Measurements from ENCODE around the gene SLC9C1. TPM values are rescaled to one million over a fixed set of nuclear protein-coding genes. Genes with fewer than 3 reads are reported as not detected.
A peak's percentile ranks its signal among the peaks of the same experiment; 100 is the strongest.

The SLC9C1 gene
- polyA plus RNA-seq, 1 donor (not counting 4 experiments of a cell fraction or from before 2014, with no cell fraction given) = not detected

DNA sequence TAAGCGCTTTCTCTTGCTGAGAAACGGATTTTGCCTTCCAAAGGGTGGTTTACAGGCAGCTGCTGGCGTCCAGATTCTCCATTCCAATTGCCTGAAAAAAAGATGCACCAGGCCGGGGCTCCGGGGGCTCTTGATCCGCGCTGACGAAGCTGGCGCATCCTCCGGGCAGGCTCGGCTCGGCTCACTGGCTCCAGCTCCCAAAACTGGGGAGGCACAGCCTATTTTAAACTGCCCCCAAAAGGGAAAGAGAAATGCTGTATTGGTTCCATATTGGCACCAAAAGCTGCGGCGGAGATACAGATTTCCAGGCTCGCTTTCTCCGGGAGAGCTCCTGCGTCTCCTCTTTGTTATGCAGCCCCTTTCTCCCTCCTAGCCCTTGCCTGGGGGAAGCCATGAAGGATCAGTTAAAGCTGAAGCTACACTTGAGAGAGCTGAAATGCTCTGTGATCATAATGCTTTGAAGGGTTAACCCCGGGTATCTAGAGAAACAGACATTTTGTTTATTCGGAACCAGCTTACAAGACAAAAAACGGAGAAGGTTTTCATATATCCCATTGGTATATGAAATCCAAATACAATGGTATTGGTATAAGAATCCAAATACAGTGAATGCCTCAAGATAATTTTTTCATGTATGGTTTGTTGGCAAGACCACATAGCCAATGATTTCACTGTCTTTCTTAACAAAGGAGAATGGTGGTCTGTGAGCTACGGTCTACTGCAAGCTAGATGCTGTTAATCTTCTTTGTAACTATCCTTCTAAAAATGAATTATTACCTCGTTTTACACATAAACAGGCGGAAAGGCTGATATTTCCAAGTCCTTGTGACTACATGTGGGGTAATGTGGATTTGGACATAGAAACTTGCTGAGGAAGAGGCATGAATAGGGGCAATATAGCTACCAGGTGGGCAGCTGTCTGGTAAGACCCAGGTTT, 39.6 kb upstream of the SLC9C1 start:
- no peak for FAIRE-seq
- Histone ChIP-seq H3K9me3 (ENCODE audit: control insufficient read depth, low read depth, low read length) (no peaks in the 10 kb centered on the region), H3K9me1 (ENCODE audit: control insufficient read depth, extremely low read depth, insufficient read depth, low read length) (no peaks in the 10 kb centered on the region), H3K4me2 (ENCODE audit: control insufficient read depth, extremely low read depth, insufficient read depth, low read depth, low read length) (peak overlapping the region; percentile 84), H3K4me1 (ENCODE audit: control insufficient read depth, extremely low read depth, insufficient read depth, low read length) (peaks cover 9% of the 10 kb centered on the region), H2AFZ (ENCODE audit: control insufficient read depth, low read length) (peak overlapping the region; percentile 73), H3K27ac (ENCODE audit: control insufficient read depth, insufficient read depth, low read length) (no peak overlapping the region), H3K9ac (ENCODE audit: control insufficient read depth, extremely low read depth, insufficient read depth, low read length) (no peak overlapping the region), H3K27me3 (ENCODE audit: control insufficient read depth, extremely low read depth, insufficient read depth, low read length) (peaks cover 17% of the 10 kb centered on the region), H3K79me2 (ENCODE audit: control insufficient read depth, insufficient read depth, low read length) (no peaks in the 10 kb centered on the region), H4K20me1 (ENCODE audit: control insufficient read depth, extremely low read depth, insufficient read depth, low read length) (no peaks in the 10 kb centered on the region), H3K36me3 (ENCODE audit: control insufficient read depth in 2 of 2, extremely low read depth in 1 of 2, insufficient read depth in 2 of 2, low read length in 2 of 2) (no peaks in the 10 kb centered on the region), H3K4me3 (ENCODE audit: control insufficient read depth in 2 of 3, extremely low read depth in 1 of 3, insufficient read depth in 2 of 3, low read depth in 1 of 3, low read length in 3 of 3) (peak overlapping the region; percentile 20 to 61 (median 55))
- dilution Hi-C loops (cut with MboI; ENCODE audit: extremely low pct_ligation_motif_present, low sequenced_read_pairs) = loop anchor here (25.0 kb wide), 1 partner anchor 179 kb away; no protein-coding TSS in a partner anchor
- TF ChIP-seq EZH2 (IDR thresholded peaks at IDR 0.05; ENCODE audit: low read length) (peak; percentile 22), CTCF (optimal IDR thresholded peaks at IDR 0.05 in 1 of 3, IDR thresholded peaks at IDR 0.05 in 1 of 3, conservative IDR thresholded peaks at IDR 0.05 in 1 of 3; ENCODE audit: extremely low read depth in 1 of 3, insufficient read depth in 2 of 3, low read length in 3 of 3) (no peak)
- DNase-seq (ENCODE audit: low read depth, low spot score) = no peak

DNA sequence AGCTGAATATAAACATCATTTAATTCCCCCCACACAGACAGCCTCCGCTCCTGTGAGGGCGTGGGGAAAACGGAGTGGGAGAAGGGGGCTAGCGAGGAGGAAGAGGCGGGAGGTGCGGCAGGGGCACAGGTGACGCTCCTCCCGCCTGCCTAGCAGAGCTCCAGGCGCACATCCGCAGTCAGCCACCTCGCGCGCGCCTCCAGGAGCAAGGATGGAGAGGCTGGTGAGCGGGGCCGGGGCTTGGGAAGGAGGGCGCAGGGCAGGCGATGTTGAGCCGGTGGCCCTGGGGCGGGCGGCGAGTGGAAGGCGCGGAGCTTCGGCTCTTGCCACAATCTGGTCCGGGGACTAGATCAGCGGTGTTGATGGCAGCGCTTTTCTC, 39.0 kb upstream of the SLC9C1 start, which contains the start of gene CD200:
Gene CD200, plus strand, starts transcription at position 155 of the 379 bp plus-strand sequence. Its CDS starts 57 bp downstream, at position 212.
- Histone ChIP-seq H2AFZ (ENCODE audit: control insufficient read depth, low read length) (peak within 1 kb of the TSS; percentile 73), H4K20me1 (ENCODE audit: control insufficient read depth, extremely low read depth, insufficient read depth, low read length) (no peaks in the 10 kb centered on the region)

More for the DNA sequence above, 39.0 kb upstream of the SLC9C1 start, which contains the start of gene CD200:
- Histone ChIP-seq H3K79me2 (ENCODE audit: control insufficient read depth, insufficient read depth, low read length) (no peaks in the 10 kb centered on the region), H3K27ac (ENCODE audit: control insufficient read depth, insufficient read depth, low read length) (no peak within 1 kb of the TSS), H3K9me3 (ENCODE audit: control insufficient read depth, low read depth, low read length) (no peaks in the 10 kb centered on the region), H3K9ac (ENCODE audit: control insufficient read depth, extremely low read depth, insufficient read depth, low read length) (no peak within 1 kb of the TSS), H3K36me3 (ENCODE audit: control insufficient read depth in 2 of 2, extremely low read depth in 1 of 2, insufficient read depth in 2 of 2, low read length in 2 of 2) (no peaks in the 10 kb centered on the region), H3K4me1 (ENCODE audit: control insufficient read depth, extremely low read depth, insufficient read depth, low read length) (peaks cover 9% of the 10 kb centered on the region), H3K9me1 (ENCODE audit: control insufficient read depth, extremely low read depth, insufficient read depth, low read length) (no peaks in the 10 kb centered on the region), H3K4me2 (ENCODE audit: control insufficient read depth, extremely low read depth, insufficient read depth, low read depth, low read length) (peak within 1 kb of the TSS; percentile 84), H3K4me3 (ENCODE audit: control insufficient read depth in 2 of 3, extremely low read depth in 1 of 3, insufficient read depth in 2 of 3, low read depth in 1 of 3, low read length in 3 of 3) (peak within 1 kb of the TSS; percentile 20 to 61 (median 55)), H3K27me3 (ENCODE audit: control insufficient read depth, extremely low read depth, insufficient read depth, low read length) (peaks cover 17% of the 10 kb centered on the region)
- DNase-seq (ENCODE audit: low read depth, low spot score) (no peak), FAIRE-seq (no peak)
- TF ChIP-seq CTCF (optimal IDR thresholded peaks at IDR 0.05 in 1 of 3, IDR thresholded peaks at IDR 0.05 in 1 of 3, conservative IDR thresholded peaks at IDR 0.05 in 1 of 3; ENCODE audit: extremely low read depth in 1 of 3, insufficient read depth in 2 of 3, low read length in 3 of 3) (no peak), EZH2 (IDR thresholded peaks at IDR 0.05; ENCODE audit: low read length) (peak; percentile 36)
- dilution Hi-C loops (cut with MboI; ENCODE audit: extremely low pct_ligation_motif_present, low sequenced_read_pairs) = loop anchor here (25.0 kb wide), 1 partner anchor 179 kb away; no protein-coding TSS in a partner anchor

Data from keratinocyte (primary cell).